ENCODE results near the gene KCNK15. TPM values are rescaled to one million over a fixed set of nuclear protein-coding genes. Genes with fewer than 3 reads are reported as not detected.

KCNK15 gene
- total and polyA plus RNA-seq, 2 donors (not counting 1 experiment from before 2014, with no cell fraction given): 0.17 TPM; not detected in 1

DNA sequence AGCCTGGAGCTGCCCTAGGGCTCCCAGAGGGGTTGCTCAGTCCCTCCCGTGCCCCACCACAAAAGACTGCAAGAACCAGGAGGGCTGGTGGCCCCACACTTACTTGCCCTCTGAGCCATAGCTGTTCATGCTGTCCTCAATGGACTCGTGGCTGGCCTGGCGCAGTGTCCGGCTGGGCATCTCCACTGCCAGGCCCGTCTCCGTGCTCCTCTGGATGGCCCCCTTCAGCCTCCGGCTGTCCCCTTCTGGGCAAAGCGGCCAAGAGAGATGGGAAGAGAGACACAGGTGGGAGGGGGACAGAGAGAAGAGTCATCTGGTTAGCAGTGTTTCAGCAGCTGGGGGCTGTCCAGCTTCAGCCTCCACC, 25.5 kb downstream of the KCNK15 start:
- no peak overlapping the region for H3K4me3 ChIP-seq (ENCODE audit: control extremely low read depth in 1 of 5, extremely low read depth in 1 of 5, insufficient read depth in 1 of 5, low read depth in 2 of 5, low read length in 4 of 5)
- no peak overlapping the region for H2AFZ ChIP-seq (ENCODE audit: insufficient read depth, low read depth, low read length, poor library complexity, severe bottlenecking)
- 88% methylated on average over 8 of the region's 8 CpGs for WGBS (ENCODE audit: insufficient coverage)
- TF ChIP-seq, protein P1, sequence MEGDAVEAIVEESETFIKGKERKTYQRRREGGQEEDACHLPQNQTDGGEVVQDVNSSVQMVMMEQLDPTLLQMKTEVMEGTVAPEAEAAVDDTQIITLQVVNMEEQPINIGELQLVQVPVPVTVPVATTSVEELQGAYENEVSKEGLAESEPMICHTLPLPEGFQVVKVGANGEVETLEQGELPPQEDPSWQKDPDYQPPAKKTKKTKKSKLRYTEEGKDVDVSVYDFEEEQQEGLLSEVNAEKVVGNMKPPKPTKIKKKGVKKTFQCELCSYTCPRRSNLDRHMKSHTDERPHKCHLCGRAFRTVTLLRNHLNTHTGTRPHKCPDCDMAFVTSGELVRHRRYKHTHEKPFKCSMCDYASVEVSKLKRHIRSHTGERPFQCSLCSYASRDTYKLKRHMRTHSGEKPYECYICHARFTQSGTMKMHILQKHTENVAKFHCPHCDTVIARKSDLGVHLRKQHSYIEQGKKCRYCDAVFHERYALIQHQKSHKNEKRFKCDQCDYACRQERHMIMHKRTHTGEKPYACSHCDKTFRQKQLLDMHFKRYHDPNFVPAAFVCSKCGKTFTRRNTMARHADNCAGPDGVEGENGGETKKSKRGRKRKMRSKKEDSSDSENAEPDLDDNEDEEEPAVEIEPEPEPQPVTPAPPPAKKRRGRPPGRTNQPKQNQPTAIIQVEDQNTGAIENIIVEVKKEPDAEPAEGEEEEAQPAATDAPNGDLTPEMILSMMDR (IDR thresholded peaks at IDR 0.05): no peak
- TF ChIP-seq EZH2 (IDR thresholded peaks at IDR 0.05; ENCODE audit: borderline replicate concordance, insufficient read depth, low read depth, low read length, poor library complexity, severe bottlenecking): no peak
- Mint-ChIP-seq H3K4me1 (peaks cover 15% of the 10 kb centered on the region), H3K27me3 (peaks cover 15% of the 10 kb centered on the region), H3K4me3 (no peak overlapping the region), H3K9me3 (ENCODE audit: insufficient read depth) (no peaks in the 10 kb centered on the region), H3K27ac (no peak overlapping the region)
- peaks cover 5 to 9% of the 10 kb centered on the region in 2 donors for H3K4me1 ChIP-seq (ENCODE audit: control insufficient read depth in 2 of 2, insufficient read depth in 2 of 2, low read length in 2 of 2)
- H3K27ac ChIP-seq (ENCODE audit: low read length in 2 of 2): no peak overlapping the region
- no peak for ATAC-seq (ENCODE audit: low read depth)
- no peaks in the 10 kb centered on the region for H3K79me2 ChIP-seq (ENCODE audit: control insufficient read depth, insufficient read depth, low read length)
- H3K4me2 ChIP-seq (replicated peaks; ENCODE audit: low read depth, low read length, poor library complexity, severe bottlenecking): no peak overlapping the region
- H4K20me1 ChIP-seq (ENCODE audit: control insufficient read depth, insufficient read depth, low read length, poor library complexity, severe bottlenecking): no peaks in the 10 kb centered on the region
- DNase-seq: no peak
- no peak overlapping the region for H3K9ac ChIP-seq (ENCODE audit: low read length)
- peaks cover 0 to 5% (median 0%) of the 10 kb centered on the region in 3 donors for H3K9me3 ChIP-seq (ENCODE audit: control extremely low read depth in 1 of 3, control insufficient read depth in 2 of 3, insufficient read depth in 1 of 3, low read length in 2 of 3)
- H3K36me3 ChIP-seq (replicated peaks in 1 of 2; ENCODE audit: control extremely low read depth in 1 of 2, control insufficient read depth in 1 of 2, extremely low read depth in 1 of 2, insufficient read depth in 2 of 2, low read length in 1 of 2): no peaks in the 10 kb centered on the region
- peaks cover 0 to 5% (median 0%) of the 10 kb centered on the region in 4 experiments for H3K27me3 ChIP-seq (replicated peaks in 1 of 4; ENCODE audit: control extremely low read depth in 1 of 4, control insufficient read depth in 3 of 4, insufficient read depth in 4 of 4, low read length in 3 of 4)
- ChIA-PET CTCF (interaction anchor here (1.0 kb wide), 1 partner anchor 87 kb away, joined by 3 read pairs; no protein-coding TSS in a partner anchor), POLR2A (no interaction called here)
- intact Hi-C loops (cut with micrococcal nuclease): no loop called here

DNA sequence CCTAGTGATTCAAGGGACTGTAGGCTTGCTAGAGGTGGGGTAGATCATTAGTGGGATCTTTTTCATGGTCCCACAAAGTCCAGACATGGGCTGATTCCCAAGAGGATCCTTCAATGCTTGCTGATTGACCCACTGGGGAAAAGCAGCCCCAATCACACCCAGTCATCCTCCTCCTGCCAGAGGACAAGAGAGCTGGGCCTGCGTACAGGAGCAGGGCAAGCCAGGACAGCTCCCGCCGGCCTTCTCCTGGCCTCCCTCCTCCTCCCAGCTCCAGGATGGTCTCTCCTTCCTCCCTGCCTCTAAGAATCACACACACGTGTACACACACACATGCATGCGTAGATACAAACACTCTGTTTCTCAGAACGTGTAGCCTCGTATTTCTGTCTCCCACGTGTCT, 27.0 kb downstream of the KCNK15 start:
- no peak overlapping the region for H3K9ac ChIP-seq (ENCODE audit: low read length)
- H3K36me3 ChIP-seq (replicated peaks in 1 of 2; ENCODE audit: control extremely low read depth in 1 of 2, control insufficient read depth in 1 of 2, extremely low read depth in 1 of 2, insufficient read depth in 2 of 2, low read length in 1 of 2): no peaks in the 10 kb centered on the region
- no peak overlapping the region for H3K4me2 ChIP-seq (replicated peaks; ENCODE audit: low read depth, low read length, poor library complexity, severe bottlenecking)
- peaks cover 0 to 5% (median 0%) of the 10 kb centered on the region in 3 donors for H3K9me3 ChIP-seq (ENCODE audit: control extremely low read depth in 1 of 3, control insufficient read depth in 2 of 3, insufficient read depth in 1 of 3, low read length in 2 of 3)
- ChIA-PET POLR2A (no interaction called here), CTCF (no interaction called here)
- H2AFZ ChIP-seq (ENCODE audit: insufficient read depth, low read depth, low read length, poor library complexity, severe bottlenecking): no peak overlapping the region
- intact Hi-C loops (cut with micrococcal nuclease): no loop called here
- no peak for ATAC-seq (ENCODE audit: low read depth)
- DNase-seq: no peak
- WGBS (ENCODE audit: insufficient coverage): 78% methylated on average over 8 of the region's 8 CpGs
- Mint-ChIP-seq H3K27me3 (peaks cover 14% of the 10 kb centered on the region), H3K4me3 (no peak overlapping the region), H3K4me1 (peaks cover 15% of the 10 kb centered on the region), H3K27ac (no peak overlapping the region), H3K9me3 (ENCODE audit: insufficient read depth) (no peaks in the 10 kb centered on the region)
- peaks cover 5 to 9% of the 10 kb centered on the region in 2 donors for H3K4me1 ChIP-seq (ENCODE audit: control insufficient read depth in 2 of 2, insufficient read depth in 2 of 2, low read length in 2 of 2)
- TF ChIP-seq, protein P1 (IDR thresholded peaks at IDR 0.05): no peak
- TF ChIP-seq EZH2 (IDR thresholded peaks at IDR 0.05; ENCODE audit: borderline replicate concordance, insufficient read depth, low read depth, low read length, poor library complexity, severe bottlenecking): no peak
- no peak overlapping the region for H3K27ac ChIP-seq (ENCODE audit: low read length in 2 of 2)
- H3K4me3 ChIP-seq (ENCODE audit: control extremely low read depth in 1 of 5, extremely low read depth in 1 of 5, insufficient read depth in 1 of 5, low read depth in 2 of 5, low read length in 4 of 5): no peak overlapping the region
- no peaks in the 10 kb centered on the region for H4K20me1 ChIP-seq (ENCODE audit: control insufficient read depth, insufficient read depth, low read length, poor library complexity, severe bottlenecking)
- H3K79me2 ChIP-seq (ENCODE audit: control insufficient read depth, insufficient read depth, low read length): no peaks in the 10 kb centered on the region
- H3K27me3 ChIP-seq (replicated peaks in 1 of 4; ENCODE audit: control extremely low read depth in 1 of 4, control insufficient read depth in 3 of 4, insufficient read depth in 4 of 4, low read length in 3 of 4): peaks cover 0 to 5% (median 0%) of the 10 kb centered on the region in 4 experiments
